ENCODE results near the gene CTNNA2. TPM values are rescaled to one million over a fixed set of nuclear protein-coding genes. Genes with fewer than 3 reads are reported as not detected.
A peak's percentile ranks its signal among the peaks of the same experiment; 100 is the strongest.

The CTNNA2 gene
- total RNA-seq, 1 experiment from 2014 or later, result 0.41 TPM

GRCh38 chr2:80256782-80257167 is 743.9 kb downstream of the CTNNA2 start:
- in situ Hi-C loops (cut with HindIII; ENCODE audit: low sequenced_read_pairs), result no loop called here
- no peak for DNase-seq (ENCODE audit: low spot score)

- no peak for DNase-seq (ENCODE audit: low spot score)
- in situ Hi-C loops (cut with HindIII; ENCODE audit: low sequenced_read_pairs), result no loop called here
Observed at GRCh38 chr2:80257450-80257849, 744.6 kb downstream of the CTNNA2 start.

- DNase-seq (ENCODE audit: low spot score), result no peak
- in situ Hi-C loops (cut with HindIII; ENCODE audit: low sequenced_read_pairs), result no loop called here
Observed at GRCh38 chr2:80258341-80258740, 745.5 kb downstream of the CTNNA2 start.

DNA sequence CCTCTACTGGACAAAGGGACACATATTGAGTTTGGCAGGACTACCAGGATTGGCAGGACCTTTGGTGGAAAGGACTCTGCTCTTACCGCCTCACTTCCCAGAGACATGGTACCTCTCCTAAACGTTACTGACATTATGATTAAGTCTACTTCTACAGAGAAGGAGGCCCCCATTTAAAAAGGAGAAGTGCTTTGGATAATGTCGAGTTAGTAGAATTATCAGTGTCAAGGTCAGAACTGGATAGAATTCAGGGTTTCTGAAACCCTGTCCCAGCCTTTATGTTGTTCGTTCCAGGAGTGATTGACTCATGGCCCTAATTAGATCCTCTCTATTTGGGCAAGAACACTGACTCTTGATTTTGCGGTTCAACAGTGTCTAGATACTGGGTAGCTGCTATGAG is 745.9 kb downstream of the CTNNA2 start:
- no peak for DNase-seq (ENCODE audit: low spot score)
- in situ Hi-C loops (cut with HindIII; ENCODE audit: low sequenced_read_pairs), result no loop called here

- in situ Hi-C loops (cut with HindIII; ENCODE audit: low sequenced_read_pairs), result no loop called here
Observed at GRCh38 chr2:80259292-80259691, 746.4 kb downstream of the CTNNA2 start.

DNA sequence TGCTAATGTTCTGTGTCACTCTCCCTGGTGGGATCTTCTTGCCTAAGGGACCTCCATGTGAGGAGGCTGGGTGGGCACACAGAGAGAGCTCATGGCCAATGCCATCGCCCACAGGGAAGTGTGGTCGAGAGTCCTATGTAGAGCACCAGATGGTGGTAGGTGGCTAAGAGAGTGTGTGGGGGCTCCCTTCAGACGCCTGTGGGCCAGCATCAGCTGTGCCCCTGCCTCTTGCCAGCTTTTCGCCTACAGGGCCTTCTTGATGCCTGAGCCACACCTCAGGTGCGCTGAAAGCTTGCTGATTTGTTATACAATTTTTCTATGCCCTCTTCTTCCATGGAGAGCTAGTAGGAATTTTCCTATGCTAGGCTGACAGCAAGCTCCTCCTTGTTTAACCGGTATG is 753.4 kb downstream of the CTNNA2 start:
- in situ Hi-C loops (cut with HindIII; ENCODE audit: low sequenced_read_pairs), result no loop called here
- DNase-seq (ENCODE audit: low spot score), result no peak

More at GRCh38 chr2:80259292-80259691, 746.4 kb downstream of the CTNNA2 start:
- DNase-seq (ENCODE audit: low spot score), result no peak

- DNase-seq (ENCODE audit: low spot score), result no peak
- in situ Hi-C loops (cut with HindIII; ENCODE audit: low sequenced_read_pairs), result no loop called here
Observed at GRCh38 chr2:80269806-80270205, 757.0 kb downstream of the CTNNA2 start.

GRCh38 chr2:80280598-80280997 is 767.7 kb downstream of the CTNNA2 start:
- in situ Hi-C loops (cut with HindIII; ENCODE audit: low sequenced_read_pairs), result no loop called here
- no peak for DNase-seq (ENCODE audit: low spot score)

GRCh38 chr2:80281049-80281448 is 768.2 kb downstream of the CTNNA2 start:
- DNase-seq (ENCODE audit: low spot score), result no peak
- in situ Hi-C loops (cut with HindIII; ENCODE audit: low sequenced_read_pairs), result no loop called here

DNA sequence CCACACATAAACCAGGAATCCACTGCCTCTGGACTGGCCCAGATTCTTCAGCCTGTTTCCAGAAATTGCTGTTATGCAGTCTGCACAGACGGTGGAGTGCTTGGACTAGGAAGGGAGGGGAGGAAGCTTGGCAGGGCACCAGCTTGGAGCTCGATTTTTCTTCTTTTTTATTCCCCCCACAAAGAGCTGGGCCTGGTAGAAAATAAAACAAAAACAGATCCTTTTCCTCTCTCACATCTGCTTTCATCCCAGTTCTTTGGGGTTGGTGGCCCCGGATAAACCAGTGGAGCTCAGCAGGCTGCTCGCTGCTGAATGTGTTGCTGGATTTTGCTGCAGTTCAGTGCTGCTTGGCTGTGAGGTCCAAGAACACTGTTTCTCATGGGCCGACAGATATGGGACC is 775.7 kb downstream of the CTNNA2 start:
- in situ Hi-C loops (cut with HindIII; ENCODE audit: low sequenced_read_pairs), result no loop called here

DNA sequence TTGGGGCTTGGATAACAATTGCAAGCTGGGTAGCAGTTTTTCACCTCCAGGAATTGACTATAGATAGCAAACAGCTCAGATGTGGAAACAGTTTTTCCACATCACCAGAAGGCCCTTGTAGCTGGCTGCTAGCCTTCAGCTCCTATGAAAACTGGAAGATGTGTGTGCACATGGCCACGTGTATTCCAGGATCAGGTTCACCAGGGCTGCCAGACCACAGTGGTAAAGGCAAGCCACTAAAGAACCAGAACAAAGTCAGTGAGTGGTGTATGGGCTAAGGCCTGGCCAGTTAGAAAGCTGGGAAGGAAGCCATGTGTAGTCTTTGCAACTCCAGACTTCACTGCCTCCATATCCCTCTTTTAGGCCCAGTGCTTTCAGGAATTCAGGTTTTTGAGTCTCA is 778.8 kb downstream of the CTNNA2 start:
- in situ Hi-C loops (cut with HindIII; ENCODE audit: low sequenced_read_pairs), result no loop called here
- DNase-seq (ENCODE audit: low spot score), result no peak

More for the DNA sequence above, 775.7 kb downstream of the CTNNA2 start:
- DNase-seq (ENCODE audit: low spot score), result peak; percentile 71

DNA sequence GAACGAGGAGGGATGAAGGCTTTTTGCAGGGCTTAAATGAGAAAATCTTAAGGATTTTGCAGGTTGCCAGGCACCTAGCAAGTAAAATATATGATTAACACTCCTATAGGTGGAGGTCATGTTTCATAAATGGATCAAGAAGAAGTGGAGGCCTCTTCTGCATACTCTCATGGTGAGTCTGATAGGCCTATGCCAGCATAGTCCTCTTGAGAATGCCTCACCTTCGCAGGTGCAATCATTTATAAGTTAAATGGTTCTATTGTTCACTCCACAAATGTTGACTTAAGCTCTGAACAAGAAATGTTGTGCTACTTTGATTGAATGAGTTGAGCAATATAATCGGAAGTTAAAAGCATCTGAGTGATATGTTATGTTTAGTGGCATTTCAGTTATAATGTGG is 779.6 kb downstream of the CTNNA2 start:
- DNase-seq (ENCODE audit: low spot score), result no peak
- in situ Hi-C loops (cut with HindIII; ENCODE audit: low sequenced_read_pairs), result no loop called here

- in situ Hi-C loops (cut with HindIII; ENCODE audit: low sequenced_read_pairs), result no loop called here
- no peak for DNase-seq (ENCODE audit: low spot score)
Observed at GRCh38 chr2:80293039-80293438, 780.2 kb downstream of the CTNNA2 start.

- in situ Hi-C loops (cut with HindIII; ENCODE audit: low sequenced_read_pairs), result no loop called here
- no peak for DNase-seq (ENCODE audit: low spot score)
Observed at GRCh38 chr2:80298954-80299353, 786.1 kb downstream of the CTNNA2 start.

DNA sequence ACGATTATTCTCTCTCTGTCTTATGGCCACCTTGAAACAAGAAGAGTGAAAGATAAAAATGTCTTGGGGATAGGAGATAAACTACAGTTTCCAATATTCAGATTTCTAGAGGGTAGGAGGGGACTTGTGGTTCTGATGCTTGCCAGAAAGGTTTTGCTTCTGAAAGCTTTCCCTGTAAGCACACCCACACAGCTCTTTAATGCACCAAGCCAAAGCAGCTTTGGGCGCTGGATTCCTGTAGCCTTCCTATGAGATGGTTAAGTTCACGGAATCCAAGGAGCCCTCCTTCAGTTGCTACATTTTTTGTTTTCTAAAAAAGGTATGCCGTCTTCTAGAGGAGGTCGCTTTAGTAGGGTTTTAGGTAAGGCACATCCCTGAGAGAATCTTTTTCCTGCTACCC is 786.8 kb downstream of the CTNNA2 start:
- DNase-seq (ENCODE audit: low spot score), result no peak
- in situ Hi-C loops (cut with HindIII; ENCODE audit: low sequenced_read_pairs), result no loop called here

DNA sequence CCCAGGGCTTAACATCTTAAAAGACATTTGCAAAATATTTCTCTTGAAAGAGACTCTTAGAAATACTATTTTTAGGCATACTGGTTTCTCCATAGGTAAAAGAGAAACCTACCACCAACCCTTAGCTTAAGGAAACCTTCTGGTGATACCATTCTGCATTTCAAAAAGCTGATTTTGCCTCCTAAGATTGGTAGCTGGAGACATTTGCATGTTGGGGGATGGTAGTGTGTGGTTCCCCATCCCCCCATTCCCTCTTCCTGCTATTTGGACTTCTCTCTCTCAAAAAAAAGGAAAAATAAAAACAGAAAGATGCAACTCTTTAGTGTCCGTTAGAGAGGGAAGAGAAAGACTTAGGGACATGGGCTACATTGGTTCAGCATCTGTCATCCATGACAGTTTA is 787.5 kb downstream of the CTNNA2 start:
- in situ Hi-C loops (cut with HindIII; ENCODE audit: low sequenced_read_pairs), result no loop called here
- DNase-seq (ENCODE audit: low spot score), result no peak

DNA sequence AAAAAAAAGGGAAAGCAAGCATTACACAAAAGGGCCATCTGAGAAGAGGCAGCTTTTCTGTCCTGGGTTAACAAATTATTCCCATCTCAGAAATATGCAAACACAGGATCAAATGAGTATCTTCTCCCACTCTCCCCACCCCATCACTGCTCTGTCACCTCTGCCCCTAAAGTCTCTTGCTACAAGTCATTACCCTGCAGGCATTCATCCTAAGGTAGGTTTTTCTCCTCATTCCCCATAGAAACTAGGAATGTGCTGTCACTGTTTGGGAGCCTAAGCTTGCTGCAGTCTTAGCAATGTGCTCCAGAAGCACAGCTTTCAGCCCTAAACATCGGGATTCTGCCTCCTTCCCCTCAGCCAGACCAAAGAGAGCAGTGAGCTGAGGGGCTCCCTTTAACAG is 788.1 kb downstream of the CTNNA2 start:
- in situ Hi-C loops (cut with HindIII; ENCODE audit: low sequenced_read_pairs), result no loop called here
- DNase-seq (ENCODE audit: low spot score), result no peak

DNA sequence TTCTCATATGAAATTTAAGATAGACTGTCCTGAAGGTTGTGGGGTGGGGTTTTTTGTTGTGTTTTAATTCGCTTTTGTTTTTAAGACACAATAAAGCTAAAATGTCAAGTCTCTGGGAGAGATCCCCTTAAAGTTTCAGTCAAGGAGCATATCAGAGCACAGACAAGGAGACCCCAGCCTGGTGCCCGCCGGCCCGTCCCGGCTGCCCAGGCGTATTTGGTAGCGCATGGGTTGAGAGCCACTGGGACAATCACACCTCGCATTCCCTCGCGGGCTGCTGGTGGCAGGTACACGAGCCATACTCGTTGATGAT is 789.1 kb downstream of the CTNNA2 start:
- in situ Hi-C loops (cut with HindIII; ENCODE audit: low sequenced_read_pairs), result no loop called here
- DNase-seq (ENCODE audit: low spot score), result no peak

DNA sequence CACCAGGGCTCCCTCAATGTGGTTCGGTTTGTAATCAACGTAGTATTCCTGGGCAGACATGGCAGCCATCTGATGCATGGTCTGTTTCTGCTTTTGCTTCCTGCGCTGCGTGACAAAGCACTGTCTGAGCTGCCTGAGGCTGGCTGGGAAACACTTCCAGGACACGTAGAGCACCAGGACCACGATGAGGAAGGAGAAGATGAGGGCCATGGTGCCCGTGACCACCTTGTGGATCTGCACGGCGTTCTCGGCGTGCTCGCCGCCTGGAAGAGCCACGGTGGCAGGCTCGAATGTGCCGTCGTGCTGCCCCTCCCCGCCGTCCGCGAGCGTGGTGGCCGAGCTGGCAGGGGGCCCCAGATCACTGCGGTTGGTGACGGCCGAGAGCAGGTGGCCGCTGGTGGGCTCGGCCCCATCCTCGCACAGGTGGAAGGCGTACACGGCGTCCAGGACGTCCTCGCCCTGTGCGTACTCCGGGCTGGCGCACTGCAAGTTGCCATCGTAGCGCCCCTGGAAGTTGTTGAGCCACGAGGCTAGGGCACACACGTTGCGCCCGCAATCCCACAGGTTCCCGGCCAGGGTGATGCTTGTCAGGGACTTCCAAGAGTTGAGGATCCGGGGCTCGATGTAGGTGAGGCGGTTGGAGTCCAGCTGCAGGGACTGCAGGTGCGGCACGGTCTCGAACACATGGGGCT is 789.6 kb downstream of the CTNNA2 start:
- in situ Hi-C loops (cut with HindIII; ENCODE audit: low sequenced_read_pairs), result no loop called here
- DNase-seq (ENCODE audit: low spot score), result no peak

DNA sequence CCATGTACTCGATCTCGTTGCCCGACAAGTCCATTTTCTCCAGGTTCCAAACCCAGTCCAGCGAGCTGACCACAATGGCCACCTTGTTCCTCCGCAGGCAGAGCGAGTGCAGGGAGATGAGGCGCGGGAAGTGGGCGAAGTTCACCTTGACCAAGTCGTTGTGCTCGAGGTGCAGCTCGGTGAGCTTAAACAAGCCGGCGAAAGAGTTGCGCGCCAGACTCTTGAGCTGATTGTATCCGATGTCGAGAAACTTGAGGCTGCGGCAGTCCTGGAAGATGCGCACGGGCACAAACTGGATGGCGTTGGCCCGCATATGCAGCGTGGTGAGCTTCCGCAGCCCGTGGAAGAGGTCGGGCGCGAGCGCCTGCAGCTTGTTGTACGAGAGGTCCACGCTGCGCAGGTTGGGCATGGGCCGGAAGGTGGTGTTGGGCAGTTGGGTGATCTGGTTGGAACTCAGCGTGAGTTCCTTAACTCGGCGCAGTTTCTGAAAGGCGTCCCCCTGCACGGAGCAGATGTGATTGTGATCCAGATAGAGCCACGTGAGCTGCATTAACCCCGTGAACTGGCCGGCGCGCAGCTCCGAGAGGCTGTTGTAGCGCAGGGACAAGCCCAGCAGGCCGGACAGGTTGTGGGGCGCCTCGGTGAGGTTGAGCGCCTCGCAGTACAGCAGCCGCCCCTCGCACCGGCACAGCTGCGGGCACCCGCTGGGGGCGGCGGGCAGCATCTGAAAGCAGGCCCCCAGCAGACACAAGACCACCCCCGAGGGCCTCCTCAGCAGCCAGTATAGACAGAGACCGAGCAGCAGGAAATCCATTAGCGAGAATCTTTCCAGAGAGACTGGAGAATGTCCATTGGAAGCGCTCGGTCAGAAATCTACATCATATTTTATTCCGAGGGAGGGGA is 790.4 kb downstream of the CTNNA2 start:
- DNase-seq (ENCODE audit: low spot score), result no peak
- in situ Hi-C loops (cut with HindIII; ENCODE audit: low sequenced_read_pairs), result no loop called here
